Measurements from ENCODE around the gene KRTAP4-12. TPM values are rescaled to one million over a fixed set of nuclear protein-coding genes. Genes with fewer than 3 reads are reported as not detected.

The KRTAP4-12 gene
- not detected in 5 replicates for total RNA-seq (2022; extraction: Qiagen RNA extraction; ENCODE audit: low read depth)

GRCh38 chr17:41123991-41124371, at the start of gene KRTAP4-12:
TSS of gene KRTAP4-12 (minus strand) at chr17:41124182. CDS start at chr17:41124122, 60 bp downstream.

GRCh38 chr17:41168121-41168520, 44.1 kb upstream of the KRTAP4-12 start, which contains the start of gene KRTAP4-3:
TSS of gene KRTAP4-3 (minus strand) at chr17:41168221. CDS start at chr17:41168172, 49 bp downstream.

GRCh38 chr17:41160648-41161047, 36.7 kb upstream of the KRTAP4-12 start, which contains the start of gene KRTAP4-4:
TSS of gene KRTAP4-4 (minus strand) at chr17:41160748. CDS start at chr17:41160691, 57 bp downstream.

GRCh38 chr17:41149652-41149985, 25.6 kb upstream of the KRTAP4-12 start, which contains the start of gene KRTAP4-5:
TSS of gene KRTAP4-5 (minus strand) at chr17:41149825. CDS start at chr17:41149767, 58 bp downstream.

GRCh38 chr17:41140360-41141131, 16.6 kb upstream of the KRTAP4-12 start, which contains the start of gene KRTAP4-6:
TSS of gene KRTAP4-6 (minus strand) at chr17:41140544. CDS start at chr17:41140487, 57 bp downstream.

GRCh38 chr17:41117846-41118386, 6.1 kb downstream of the KRTAP4-12 start, which contains the start of gene KRTAP4-11:
TSS of gene KRTAP4-11 (minus strand) at chr17:41118373. CDS start at chr17:41118315, 58 bp downstream.

GRCh38 chr17:41105347-41105746, 18.6 kb downstream of the KRTAP4-12 start, which contains the start of gene KRTAP4-9:
TSS of gene KRTAP4-9 (plus strand) at chr17:41105389. CDS start at chr17:41105389, 0 bp downstream.

GRCh38 chr17:41101586-41102259, 22.3 kb downstream of the KRTAP4-12 start, which contains the start of gene KRTAP4-16:
TSS of gene KRTAP4-16 (minus strand) at chr17:41102209. CDS start at chr17:41102209, 0 bp downstream.

GRCh38 chr17:41098042-41098441, 25.9 kb downstream of the KRTAP4-12 start, which contains the start of gene KRTAP4-8:
TSS of gene KRTAP4-8 (minus strand) at chr17:41098142. CDS start at chr17:41098084, 58 bp downstream.

GRCh38 chr17:41084100-41084856, 39.7 kb downstream of the KRTAP4-12 start, which contains the start of gene KRTAP4-7:
TSS of gene KRTAP4-7 (plus strand) at chr17:41084150. CDS start at chr17:41084207, 57 bp downstream.

Other genes starting within 250 kb of the KRTAP4-12 start
- gene KRT20, start 238.9 kb downstream of the KRTAP4-12 start, total RNA-seq (2022; extraction: Qiagen RNA extraction; ENCODE audit: low read depth), result 0.10 to 0.53 TPM (median 0.27 TPM) in 5 replicates
- 0.14 to 0.19 TPM in 2 of 5 replicates, not detected in the others for gene KRT23, start 186.5 kb downstream of the KRTAP4-12 start, total RNA-seq (2022; extraction: Qiagen RNA extraction; ENCODE audit: low read depth)
- gene KRT39, start 157.2 kb downstream of the KRTAP4-12 start, total RNA-seq (2022; extraction: Qiagen RNA extraction; ENCODE audit: low read depth), result not detected in 5 replicates
- gene KRT40, start 139.9 kb downstream of the KRTAP4-12 start, total RNA-seq (2022; extraction: Qiagen RNA extraction; ENCODE audit: low read depth), result not detected in 5 replicates
- gene KRTAP3-3, start 130.0 kb downstream of the KRTAP4-12 start, total RNA-seq (2022; extraction: Qiagen RNA extraction; ENCODE audit: low read depth), result not detected in 5 replicates
- gene KRTAP3-2, start 124.3 kb downstream of the KRTAP4-12 start, total RNA-seq (2022; extraction: Qiagen RNA extraction; ENCODE audit: low read depth), result 0.28 to 0.34 TPM (median 0.31 TPM) in 3 of 5 replicates, not detected in the others
- gene KRTAP3-1, start 115.1 kb downstream of the KRTAP4-12 start, total RNA-seq (2022; extraction: Qiagen RNA extraction; ENCODE audit: low read depth), result not detected in 5 replicates
- not detected in 5 replicates for gene KRTAP1-5, start 97.0 kb downstream of the KRTAP4-12 start, total RNA-seq (2022; extraction: Qiagen RNA extraction; ENCODE audit: low read depth)
- gene KRTAP1-4, start 94.0 kb downstream of the KRTAP4-12 start, total RNA-seq (2022; extraction: Qiagen RNA extraction; ENCODE audit: low read depth), result not detected in 5 replicates
- gene KRTAP1-3, start 89.3 kb downstream of the KRTAP4-12 start, total RNA-seq (2022; extraction: Qiagen RNA extraction; ENCODE audit: low read depth), result 0.15 TPM in 1 of 5 replicates, not detected in the others
- not detected in 5 replicates for gene KRTAP1-1, start 82.7 kb downstream of the KRTAP4-12 start, total RNA-seq (2022; extraction: Qiagen RNA extraction; ENCODE audit: low read depth)
- gene KRTAP2-1, start 76.9 kb downstream of the KRTAP4-12 start, total RNA-seq (2022; extraction: Qiagen RNA extraction; ENCODE audit: low read depth), result not detected in 5 replicates
- not detected in 5 replicates for gene KRTAP2-2, start 69.0 kb downstream of the KRTAP4-12 start, total RNA-seq (2022; extraction: Qiagen RNA extraction; ENCODE audit: low read depth)
- not detected in 5 replicates for gene KRTAP2-3, start 64.1 kb downstream of the KRTAP4-12 start, total RNA-seq (2022; extraction: Qiagen RNA extraction; ENCODE audit: low read depth)
- not detected in 5 replicates for gene KRTAP2-4, start 58.3 kb downstream of the KRTAP4-12 start, total RNA-seq (2022; extraction: Qiagen RNA extraction; ENCODE audit: low read depth)
- gene KRTAP4-7, start 40.0 kb downstream of the KRTAP4-12 start, total RNA-seq (2022; extraction: Qiagen RNA extraction; ENCODE audit: low read depth), result not detected in 5 replicates
- not detected in 5 replicates for gene KRTAP4-8, start 26.0 kb downstream of the KRTAP4-12 start, total RNA-seq (2022; extraction: Qiagen RNA extraction; ENCODE audit: low read depth)
- gene KRTAP4-16, start 22.0 kb downstream of the KRTAP4-12 start, total RNA-seq (2022; extraction: Qiagen RNA extraction; ENCODE audit: low read depth), result not detected in 5 replicates
- not detected in 5 replicates for gene KRTAP4-9, start 18.8 kb downstream of the KRTAP4-12 start, total RNA-seq (2022; extraction: Qiagen RNA extraction; ENCODE audit: low read depth)
- not detected in 5 replicates for gene KRTAP4-11, start 5.8 kb downstream of the KRTAP4-12 start, total RNA-seq (2022; extraction: Qiagen RNA extraction; ENCODE audit: low read depth)
- not detected in 5 replicates for gene KRTAP4-6, start 16.4 kb upstream of the KRTAP4-12 start, total RNA-seq (2022; extraction: Qiagen RNA extraction; ENCODE audit: low read depth)
- gene KRTAP4-5, start 25.6 kb upstream of the KRTAP4-12 start, total RNA-seq (2022; extraction: Qiagen RNA extraction; ENCODE audit: low read depth), result not detected in 5 replicates
- gene KRTAP4-4, start 36.6 kb upstream of the KRTAP4-12 start, total RNA-seq (2022; extraction: Qiagen RNA extraction; ENCODE audit: low read depth), result not detected in 5 replicates
- gene KRTAP4-3, start 44.0 kb upstream of the KRTAP4-12 start, total RNA-seq (2022; extraction: Qiagen RNA extraction; ENCODE audit: low read depth), result not detected in 5 replicates
- not detected in 5 replicates for gene KRTAP4-2, start 54.0 kb upstream of the KRTAP4-12 start, total RNA-seq (2022; extraction: Qiagen RNA extraction; ENCODE audit: low read depth)
- 0.20 to 0.22 TPM in 2 of 5 replicates, not detected in the others for gene KRTAP4-1, start 60.7 kb upstream of the KRTAP4-12 start, total RNA-seq (2022; extraction: Qiagen RNA extraction; ENCODE audit: low read depth)
- not detected in 5 replicates for gene KRTAP9-1, start 65.7 kb upstream of the KRTAP4-12 start, total RNA-seq (2022; extraction: Qiagen RNA extraction; ENCODE audit: low read depth)
- gene KRTAP9-2, start 102.5 kb upstream of the KRTAP4-12 start, total RNA-seq (2022; extraction: Qiagen RNA extraction; ENCODE audit: low read depth), result not detected in 5 replicates
- not detected in 5 replicates for gene KRTAP9-3, start 108.3 kb upstream of the KRTAP4-12 start, total RNA-seq (2022; extraction: Qiagen RNA extraction; ENCODE audit: low read depth)
- not detected in 5 replicates for gene KRTAP9-8, start 113.8 kb upstream of the KRTAP4-12 start, total RNA-seq (2022; extraction: Qiagen RNA extraction; ENCODE audit: low read depth)
- not detected in 5 replicates for gene KRTAP9-4, start 125.5 kb upstream of the KRTAP4-12 start, total RNA-seq (2022; extraction: Qiagen RNA extraction; ENCODE audit: low read depth)
- not detected in 5 replicates for gene KRTAP9-9, start 131.2 kb upstream of the KRTAP4-12 start, total RNA-seq (2022; extraction: Qiagen RNA extraction; ENCODE audit: low read depth)
- not detected in 5 replicates for gene KRTAP9-6, start 141.2 kb upstream of the KRTAP4-12 start, total RNA-seq (2022; extraction: Qiagen RNA extraction; ENCODE audit: low read depth)
- gene KRTAP9-7, start 151.5 kb upstream of the KRTAP4-12 start, total RNA-seq (2022; extraction: Qiagen RNA extraction; ENCODE audit: low read depth), result not detected in 5 replicates
- not detected in 5 replicates for gene KRTAP29-1, start 178.7 kb upstream of the KRTAP4-12 start, total RNA-seq (2022; extraction: Qiagen RNA extraction; ENCODE audit: low read depth)
- not detected in 5 replicates for gene KRTAP16-1, start 185.1 kb upstream of the KRTAP4-12 start, total RNA-seq (2022; extraction: Qiagen RNA extraction; ENCODE audit: low read depth)
- not detected in 5 replicates for gene KRTAP17-1, start 191.5 kb upstream of the KRTAP4-12 start, total RNA-seq (2022; extraction: Qiagen RNA extraction; ENCODE audit: low read depth)
- gene KRT33A, start 226.6 kb upstream of the KRTAP4-12 start, total RNA-seq (2022; extraction: Qiagen RNA extraction; ENCODE audit: low read depth), result not detected in 5 replicates
- gene KRT33B, start 245.6 kb upstream of the KRTAP4-12 start, total RNA-seq (2022; extraction: Qiagen RNA extraction; ENCODE audit: low read depth), result not detected in 5 replicates